IMR-90 (cell line): ENCODE measurements around the gene DYNLT4. TPM values are rescaled to one million over a fixed set of nuclear protein-coding genes. Genes with fewer than 3 reads are reported as not detected.

Experiments used
- ATAC-seq: fragments of 200-7000 bp; cut with Tn5 transposase; 2 replicates; pipeline ENCODE4 v1.9.1; 2020; ENCODE audit warnings: low read depth, mild to moderate bottlenecking, moderate library complexity
- BruUV-seq: library from RNA; stranded (reverse); fragments of 400-500 nt; replicated peaks from 2 replicates; lab custom pipeline; 2021; lab: Mats Ljungman, UMichigan
- CTCF ChIA-PET: fragments of 300-600 bp; formaldehyde crosslinking; extraction: SDS; loops from one replicate; lab custom pipeline; 2021; ENCODE audit warnings: antibody characterized with exemption; lab: Yijun Ruan, JAX
- POLR2A ChIA-PET: fragments of 300-600 bp; sonication (Branson Sonifier 250); formaldehyde crosslinking; loops from one replicate; lab custom pipeline; 2022; ENCODE audit warnings: antibody characterized with exemption; ENCODE audit not compliant: unreplicated experiment; lab: Charles Lee
- DNase-seq: peaks from one replicate; pipeline ENCODE4 v3.0.0; 2013
- H2AFZ ChIP-seq: replicated peaks from 2 replicates; pipeline ENCODE3; 2013; ENCODE audit warnings: low read length, mild to moderate bottlenecking; ENCODE audit not compliant: poor library complexity
- H2AK5ac ChIP-seq: 2 replicates; pipeline ENCODE4 v1.6.1; 2013; ENCODE audit warnings: low read depth, low read length, inconsistent platforms
- H2AK9ac ChIP-seq: replicated peaks from 2 replicates; pipeline ENCODE3; 2013; ENCODE audit warnings: mild to moderate bottlenecking, low read depth, low read length, moderate library complexity; ENCODE audit not compliant: poor library complexity
- H2BK120ac ChIP-seq: 2 replicates; pipeline ENCODE4 v1.6.1; 2013; ENCODE audit warnings: low read depth, low read length, inconsistent platforms
- H2BK15ac ChIP-seq: 3 replicates; pipeline ENCODE4 v1.6.1; 2013; ENCODE audit warnings: low read depth, low read length, inconsistent platforms
- H2BK20ac ChIP-seq: 2 replicates; pipeline ENCODE4 v1.6.1; 2013; ENCODE audit warnings: low read depth, mild to moderate bottlenecking, inconsistent platforms, low read length, moderate library complexity
- H2BK5ac ChIP-seq: 2 replicates; pipeline ENCODE4 v1.6.1; 2013; ENCODE audit warnings: mild to moderate bottlenecking, low read depth, low read length, inconsistent platforms; ENCODE audit not compliant: poor library complexity, severe bottlenecking
- H3K14ac ChIP-seq: replicated peaks from 2 replicates; pipeline ENCODE4 v1.6.1; 2013; ENCODE audit warnings: low read depth, low read length, inconsistent platforms
- H3K18ac ChIP-seq: 2 replicates; pipeline ENCODE4 v1.6.1; 2013; ENCODE audit warnings: low read depth, low read length, control low read depth
- H3K23ac ChIP-seq: 2 replicates; pipeline ENCODE4 v1.6.1; 2013; ENCODE audit warnings: low read depth, low read length, inconsistent platforms
- H3K27ac ChIP-seq: 2 replicates; pipeline ENCODE4 v1.5.1; 2013; ENCODE audit warnings: mild to moderate bottlenecking, control low read depth, low read length; ENCODE audit not compliant: insufficient read depth
- H3K27me3 ChIP-seq: 2 replicates; pipeline ENCODE4 v1.6.1; 2013; ENCODE audit warnings: low read length; ENCODE audit not compliant: control insufficient read depth, insufficient read depth
- H3K36me3 ChIP-seq: 2 replicates; pipeline ENCODE4 v1.6.1; 2013; ENCODE audit warnings: low read length, mixed read lengths; ENCODE audit not compliant: control insufficient read depth, insufficient read depth
- H3K4ac ChIP-seq: 2 replicates; pipeline ENCODE4 v1.6.1; 2013; ENCODE audit warnings: low read depth, low read length, inconsistent platforms
- H3K4me1 ChIP-seq: 2 replicates; pipeline ENCODE4 v1.6.1; 2013; ENCODE audit warnings: low read length, mixed read lengths; ENCODE audit not compliant: control insufficient read depth, insufficient read depth
- H3K4me2 ChIP-seq: 2 replicates; pipeline ENCODE4 v1.6.1; 2013; ENCODE audit warnings: low read depth, mild to moderate bottlenecking, control low read depth, low read length, moderate library complexity
- H3K4me3 ChIP-seq: 2 replicates; pipeline ENCODE4 v1.5.1; 2013; ENCODE audit warnings: low read depth, mild to moderate bottlenecking, control low read depth, low read length, moderate library complexity; ENCODE audit not compliant: insufficient read depth
- H3K56ac ChIP-seq: 2 replicates; pipeline ENCODE4 v1.6.1; 2013; ENCODE audit warnings: low read length, inconsistent platforms; ENCODE audit not compliant: insufficient read depth; ENCODE audit errors: extremely low read depth
- H3K79me1 ChIP-seq, 2 experiments: 2 replicates each; pipeline ENCODE4 v1.6.1; 2013; ENCODE audit warnings: low read length in 2 of 2, inconsistent platforms in 1 of 2, low read depth in 1 of 2
- H3K9ac ChIP-seq: 2 replicates; pipeline ENCODE4 v1.6.1; 2013; ENCODE audit warnings: low read depth, low read length, control low read depth
- H3K9me1 ChIP-seq: 2 replicates; pipeline ENCODE4 v1.6.1; 2013; ENCODE audit warnings: low read length, inconsistent platforms; ENCODE audit not compliant: insufficient read depth
- H3K9me3 ChIP-seq: 2 replicates; pipeline ENCODE4 v1.6.1; 2013; ENCODE audit warnings: low read length; ENCODE audit not compliant: control insufficient read depth, insufficient read depth
- H4K20me1 ChIP-seq: 2 replicates; pipeline ENCODE4 v1.6.1; 2013; ENCODE audit warnings: low read length, inconsistent platforms; ENCODE audit not compliant: insufficient read depth
- H4K5ac ChIP-seq: 2 replicates; pipeline ENCODE4 v1.6.1; 2013; ENCODE audit warnings: mild to moderate bottlenecking, low read depth, low read length, control low read depth
- H4K8ac ChIP-seq, 2 experiments: 2 replicates each; pipeline ENCODE4 v1.6.1; 2013; ENCODE audit warnings: low read depth in 2 of 2, low read length in 2 of 2, control low read depth in 1 of 2, inconsistent platforms in 1 of 2
- H4K91ac ChIP-seq: 2 replicates; pipeline ENCODE4 v1.6.1; 2013; ENCODE audit warnings: low read depth, low read length, inconsistent platforms; ENCODE audit not compliant: insufficient read depth
- BHLHE40 ChIP-seq: fragments of 150-350 bp; IDR thresholded peaks from 2 replicates; pipeline ENCODE4 v1.6.1; 2016; ENCODE audit warnings: mild to moderate bottlenecking, low read depth, low read length
- CEBPB ChIP-seq: IDR thresholded peaks from 2 replicates; pipeline ENCODE4 v1.6.1; 2012; ENCODE audit warnings: low read depth, low read length, improper control_type of control experiment
- CHD1 ChIP-seq: IDR thresholded peaks from 2 replicates; pipeline ENCODE4 v1.6.1; 2012; ENCODE audit warnings: low read depth, low read length, improper control_type of control experiment
- MAFK ChIP-seq: IDR thresholded peaks from 2 replicates; pipeline ENCODE4 v1.6.1; 2012; ENCODE audit warnings: low read depth, low read length, improper control_type of control experiment
- MXI1 ChIP-seq: IDR thresholded peaks from 2 replicates; pipeline ENCODE4 v1.6.1; 2012; ENCODE audit warnings: low read depth, mild to moderate bottlenecking, low read length, moderate library complexity, borderline replicate concordance
- NFE2L2 ChIP-seq: fragments of 150-350 bp; IDR thresholded peaks from 2 replicates; pipeline ENCODE4 v1.6.1; 2016; ENCODE audit warnings: low read depth, mild to moderate bottlenecking, low read length
- POLR2A ChIP-seq: IDR thresholded peaks from 2 replicates; pipeline ENCODE4 v1.6.1; 2012; ENCODE audit warnings: mild to moderate bottlenecking, low read depth, low read length
- RAD21 ChIP-seq: IDR thresholded peaks from 2 replicates; pipeline ENCODE4 v1.6.1; 2012; ENCODE audit warnings: low read length, improper control_type of control experiment
- RCOR1 ChIP-seq: IDR thresholded peaks from 2 replicates; pipeline ENCODE4 v1.6.1; 2012; ENCODE audit warnings: mild to moderate bottlenecking, low read length, improper control_type of control experiment; ENCODE audit not compliant: insufficient replicate concordance
- RFX5 ChIP-seq: IDR thresholded peaks from 2 replicates; pipeline ENCODE4 v1.8.0; 2012; ENCODE audit warnings: low read depth, mild to moderate bottlenecking, low read length, moderate library complexity
- SMC3 ChIP-seq: fragments of 150-350 bp; IDR thresholded peaks from 2 replicates; pipeline ENCODE4 v1.6.1; 2016; ENCODE audit warnings: low read depth, mild to moderate bottlenecking, antibody characterized with exemption, low read length, moderate library complexity
- WGBS, 2 experiments: methylation state at CpG; one replicate each; pipeline versions ENCODE4 v1.1.5 to v1.1.7; 2013; ENCODE audit warnings: missing lambda C conversion rate in 2 of 2; ENCODE audit not compliant: insufficient read length in 1 of 2; ENCODE audit errors: extremely low coverage in 2 of 2; 5-methylcytosine and 5-hydroxymethylcytosine counted together
- dilution Hi-C: fragments of 300-500 bp; cut with HindIII; formaldehyde crosslinking; loops from one replicate; pipeline ENCODE4 v1.14.3; 2018; ENCODE audit warnings: low sequenced_read_pairs; ENCODE audit not compliant: unreplicated experiment
- in situ Hi-C: fragments of 300-500 bp; cut with MboI; formaldehyde crosslinking; loops from 3 replicates; pipeline ENCODE4 v1.14.3; 2019; ENCODE audit warnings: low sequenced_read_pairs, inconsistent platforms, mixed read lengths
- intact Hi-C: fragments of 100-400 bp; cut with micrococcal nuclease; formaldehyde crosslinking; loops from 2 replicates; pipeline ENCODE4 v1.10.0; 2022
- polyA plus RNA-seq, 3 experiments: library from polyadenylated mRNA; depleted of rRNA; stranded (reverse); fragments of >200 nt; gene quantifications; 2 replicates each; pipeline ENCODE4 v1.2.3, GENCODE V29; 2012; ENCODE audit warnings: low replicate concordance in 1 of 3
- total RNA-seq: library from RNA; depleted of rRNA; stranded (reverse); fragments of >200 nt; gene quantifications from 2 replicates; pipeline ENCODE4 v1.2.3, GENCODE V29; 2012
- TF ChIP-seq, protein P1 (sequence below): conservative IDR thresholded peaks from 2 replicates; pipeline ENCODE4 v1.5.1; 2012; ENCODE audit warnings: mild to moderate bottlenecking, low read depth, low read length, improper control_type of control experiment
- TF ChIP-seq, protein P2 (sequence below): fragments of 150-350 bp; IDR thresholded peaks from 2 replicates; pipeline ENCODE4 v1.6.1; 2017; ENCODE audit warnings: mild to moderate bottlenecking, antibody characterized with exemption, low read length, low read depth

DYNLT4 gene
- total and polyA plus RNA-seq, 2 of the 4 experiments (the other 2 are of a cell fraction), result not detected

DNA sequence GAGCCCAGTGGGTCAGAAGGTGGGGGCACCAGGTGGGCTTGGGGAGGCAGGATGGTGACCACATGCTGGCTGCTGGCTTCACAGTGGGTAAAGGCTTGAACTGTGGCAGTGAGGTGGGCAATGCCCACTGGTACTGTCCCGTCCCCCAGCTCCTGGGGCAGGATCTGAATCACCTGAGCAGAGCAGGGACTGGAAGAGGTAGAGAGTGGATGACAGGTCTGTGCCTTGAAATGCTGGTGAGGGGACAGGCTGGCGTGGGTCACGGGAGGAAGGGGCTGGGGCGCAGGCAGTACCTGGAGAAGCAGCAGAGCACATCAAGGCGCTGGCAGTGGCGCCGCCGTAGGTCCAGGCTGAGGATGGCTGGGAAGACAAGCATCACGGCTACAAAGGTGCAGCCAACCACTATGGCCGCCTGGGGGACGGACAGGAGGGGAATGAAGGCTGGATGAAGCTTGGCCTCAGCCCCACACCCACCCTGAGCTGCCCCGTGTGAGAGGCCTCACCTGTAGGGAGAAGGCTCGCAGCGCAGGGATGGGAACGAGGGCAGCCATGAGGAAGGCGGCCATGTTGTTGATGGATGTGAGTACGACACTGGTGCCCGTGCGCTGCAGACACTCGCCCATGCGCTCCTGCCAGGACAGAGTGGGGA lies 21.0 kb upstream of the DYNLT4 start:
- H2AK9ac ChIP-seq, result peak overlapping the region; percentile 42
- no peaks in the 10 kb centered on the region for H3K79me1 ChIP-seq
- H3K9me1 ChIP-seq, result no peaks in the 10 kb centered on the region
- TF ChIP-seq, protein P1, sequence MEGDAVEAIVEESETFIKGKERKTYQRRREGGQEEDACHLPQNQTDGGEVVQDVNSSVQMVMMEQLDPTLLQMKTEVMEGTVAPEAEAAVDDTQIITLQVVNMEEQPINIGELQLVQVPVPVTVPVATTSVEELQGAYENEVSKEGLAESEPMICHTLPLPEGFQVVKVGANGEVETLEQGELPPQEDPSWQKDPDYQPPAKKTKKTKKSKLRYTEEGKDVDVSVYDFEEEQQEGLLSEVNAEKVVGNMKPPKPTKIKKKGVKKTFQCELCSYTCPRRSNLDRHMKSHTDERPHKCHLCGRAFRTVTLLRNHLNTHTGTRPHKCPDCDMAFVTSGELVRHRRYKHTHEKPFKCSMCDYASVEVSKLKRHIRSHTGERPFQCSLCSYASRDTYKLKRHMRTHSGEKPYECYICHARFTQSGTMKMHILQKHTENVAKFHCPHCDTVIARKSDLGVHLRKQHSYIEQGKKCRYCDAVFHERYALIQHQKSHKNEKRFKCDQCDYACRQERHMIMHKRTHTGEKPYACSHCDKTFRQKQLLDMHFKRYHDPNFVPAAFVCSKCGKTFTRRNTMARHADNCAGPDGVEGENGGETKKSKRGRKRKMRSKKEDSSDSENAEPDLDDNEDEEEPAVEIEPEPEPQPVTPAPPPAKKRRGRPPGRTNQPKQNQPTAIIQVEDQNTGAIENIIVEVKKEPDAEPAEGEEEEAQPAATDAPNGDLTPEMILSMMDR, result no peak
- TF ChIP-seq POLR2A (no peak), NFE2L2 (no peak), CEBPB (no peak), RFX5 (no peak), MXI1 (no peak), RCOR1 (no peak), CHD1 (no peak), BHLHE40 (no peak), RAD21 (no peak), SMC3 (no peak), MAFK (no peak)
- TF ChIP-seq, protein P2, sequence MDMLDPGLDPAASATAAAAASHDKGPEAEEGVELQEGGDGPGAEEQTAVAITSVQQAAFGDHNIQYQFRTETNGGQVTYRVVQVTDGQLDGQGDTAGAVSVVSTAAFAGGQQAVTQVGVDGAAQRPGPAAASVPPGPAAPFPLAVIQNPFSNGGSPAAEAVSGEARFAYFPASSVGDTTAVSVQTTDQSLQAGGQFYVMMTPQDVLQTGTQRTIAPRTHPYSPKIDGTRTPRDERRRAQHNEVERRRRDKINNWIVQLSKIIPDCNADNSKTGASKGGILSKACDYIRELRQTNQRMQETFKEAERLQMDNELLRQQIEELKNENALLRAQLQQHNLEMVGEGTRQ, result no peak
- no peak overlapping the region for H3K4me3 ChIP-seq
- H3K27me3 ChIP-seq, result no peaks in the 10 kb centered on the region
- no peak overlapping the region for H4K91ac ChIP-seq
- H2AFZ ChIP-seq, result no peak overlapping the region
- no peak overlapping the region for H4K5ac ChIP-seq
- no peak overlapping the region for H3K4ac ChIP-seq
- no peak overlapping the region for H3K23ac ChIP-seq
- H3K18ac ChIP-seq, result no peak overlapping the region
- H2BK120ac ChIP-seq, result no peak overlapping the region
- H2AK5ac ChIP-seq, result peak overlapping the region; percentile 16; the same call in 1 of the 2 replicates
- no peaks in the 10 kb centered on the region for H3K9me3 ChIP-seq
- H2BK15ac ChIP-seq, result no peak overlapping the region
- H3K4me2 ChIP-seq, result no peak overlapping the region
- ChIA-PET CTCF (no interaction called here), POLR2A (no interaction called here)
- WGBS, 2 experiments, result 96% methylated on average over 5 of the region's 21 CpGs; no CpG with 5 or more reads in 1 of the 2 experiments
- H4K8ac ChIP-seq, result no peak overlapping the region
- H2BK20ac ChIP-seq, result no peak overlapping the region
- no peaks in the 10 kb centered on the region for H3K36me3 ChIP-seq
- intact Hi-C loops, result no loop called here
- BruUV-seq, result no TSS peak
- H3K9ac ChIP-seq, result no peak overlapping the region
- H3K4me1 ChIP-seq, result no peaks in the 10 kb centered on the region
- DNase-seq (no peak), ATAC-seq (no peak)
- no peak overlapping the region for H3K56ac ChIP-seq
- in situ Hi-C loops, result no loop called here
- no peak overlapping the region for H2BK5ac ChIP-seq
- H3K14ac ChIP-seq, result no peak overlapping the region
- no peaks in the 10 kb centered on the region for H4K20me1 ChIP-seq
- dilution Hi-C loops, result no loop called here
- H3K27ac ChIP-seq, result no peak overlapping the region
